Naive B cell (primary cell): Measurements from ENCODE around the gene PP2D1. TPM values are rescaled to one million over a fixed set of nuclear protein-coding genes. Genes with fewer than 3 reads are reported as not detected.
"Not testable (repeated sequence)": the region's sequence is repeated elsewhere in the genome, so short reads cannot be mapped to it uniquely, and the experiment has no call there.

ENCODE experiments used
- ATAC-seq, 2 donors: fragments of 150-1000 bp; cut with Tn5 transposase; 2 replicates each; pipeline ENCODE4 v1.10.0; 2021; ENCODE audit warnings: low read depth in 2 of 2, mild to moderate bottlenecking in 2 of 2, moderate library complexity in 2 of 2
- DNase-seq: peaks from one replicate; pipeline ENCODE4 v3.0.0; 2022
- H3K27ac Mint-ChIP-seq, 6 donors: one replicate each; pipeline ENCODE4 v1.8.0; 2020 to 2022; ENCODE audit warnings: mild to moderate bottlenecking in 6 of 6, mixed read lengths in 6 of 6, moderate library complexity in 5 of 6, inconsistent platforms in 2 of 6
- H3K27me3 Mint-ChIP-seq, 3 donors: one replicate each; pipeline ENCODE4 v1.8.0; 2021 to 2022; ENCODE audit warnings: mixed read lengths in 3 of 3, mild to moderate bottlenecking in 1 of 3
- H3K36me3 Mint-ChIP-seq, 2 donors: one replicate each; pipeline ENCODE4 v1.8.0; 2020 to 2022; ENCODE audit warnings: mixed read lengths in 2 of 2, inconsistent platforms in 1 of 2, mild to moderate bottlenecking in 1 of 2
- H3K4me1 Mint-ChIP-seq, 3 donors: one replicate each; pipeline ENCODE4 v1.8.0; 2020 to 2022; ENCODE audit warnings: mixed read lengths in 3 of 3, inconsistent platforms in 1 of 3, mild to moderate bottlenecking in 1 of 3, moderate library complexity in 1 of 3
- H3K4me3 Mint-ChIP-seq, 8 donors: one replicate each; pipeline ENCODE4 v1.8.0; 2020 to 2022; ENCODE audit warnings: mild to moderate bottlenecking in 8 of 8, mixed read lengths in 8 of 8, moderate library complexity in 8 of 8, inconsistent platforms in 2 of 8
- H3K9me3 Mint-ChIP-seq, 7 donors: one replicate each; pipeline ENCODE4 v1.8.0; 2020 to 2022; ENCODE audit warnings: mixed read lengths in 7 of 7, mild to moderate bottlenecking in 5 of 7, inconsistent platforms in 2 of 7, moderate library complexity in 1 of 7
- polyA plus RNA-seq, 6 donors: library from polyadenylated mRNA; unstranded; fragments of 300-500 nt; fragmentation: Illumina TruSeq; gene quantifications; one replicate each; pipeline ENCODE4 v1.2.3, GENCODE V29; 2021; ENCODE audit warnings: low read depth in 6 of 6

Gene PP2D1
- polyA plus RNA-seq, 6 donors from 2014 or later, result 0.71 to 1.1 (median 1.0) TPM; not detected in 1

DNA sequence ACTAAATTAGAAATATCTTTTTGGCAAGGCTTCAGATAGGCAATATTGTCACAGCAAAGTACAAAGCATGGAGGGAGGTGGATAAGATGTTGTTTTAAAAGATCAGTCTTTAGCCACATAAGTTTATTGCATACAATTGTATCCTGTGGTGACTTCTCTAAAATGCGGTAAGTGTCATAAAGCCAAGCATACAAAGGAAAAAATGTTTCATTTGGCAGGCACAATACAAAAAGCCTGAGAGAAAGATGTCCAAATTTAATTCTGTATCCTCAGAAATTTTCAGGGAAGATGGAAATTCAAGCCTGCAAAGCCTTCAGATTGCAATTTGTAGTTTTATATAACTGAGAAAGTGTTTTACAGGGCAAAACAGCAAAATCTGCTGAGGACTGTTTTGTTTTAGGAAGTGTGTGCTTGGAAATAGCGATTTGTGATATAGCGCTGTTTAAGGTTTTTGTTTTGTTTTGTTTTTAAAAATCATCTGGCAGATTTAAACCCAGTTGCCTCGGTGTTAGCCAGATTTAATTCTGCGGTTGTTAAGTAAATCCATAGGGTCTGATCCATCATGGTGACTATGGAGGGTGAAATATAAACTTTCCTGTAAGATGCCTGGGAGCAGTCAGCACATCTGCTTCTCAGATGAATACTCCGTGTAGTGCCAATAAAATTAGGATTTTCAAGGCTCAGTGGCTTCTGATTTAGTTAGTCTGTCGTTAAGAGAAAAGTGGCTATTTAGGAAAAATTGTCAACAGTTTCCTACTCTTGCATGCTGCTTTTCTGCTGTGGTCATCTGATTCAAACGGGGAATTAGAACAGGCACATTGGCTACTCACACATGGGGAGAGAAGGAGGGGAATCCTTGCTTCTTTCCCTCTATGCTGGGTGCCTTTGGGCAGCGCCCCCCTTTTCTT, 36.2 kb upstream of the PP2D1 start:
- H3K4me3 Mint-ChIP-seq, result peak overlapping the region; percentile 65 to 91 (median 81)
- H3K9me3 Mint-ChIP-seq, result no peaks in the 10 kb centered on the region
- DNase-seq (no peak), ATAC-seq (no peak)
- peaks cover 53 to 83% (median 67%) of the 10 kb centered on the region in 3 donors for H3K4me1 Mint-ChIP-seq
- H3K27ac Mint-ChIP-seq, result peak overlapping the region; percentile 84 to 97 (median 94)
- H3K36me3 Mint-ChIP-seq, result no peaks in the 10 kb centered on the region
- no peaks in the 10 kb centered on the region for H3K27me3 Mint-ChIP-seq

DNA sequence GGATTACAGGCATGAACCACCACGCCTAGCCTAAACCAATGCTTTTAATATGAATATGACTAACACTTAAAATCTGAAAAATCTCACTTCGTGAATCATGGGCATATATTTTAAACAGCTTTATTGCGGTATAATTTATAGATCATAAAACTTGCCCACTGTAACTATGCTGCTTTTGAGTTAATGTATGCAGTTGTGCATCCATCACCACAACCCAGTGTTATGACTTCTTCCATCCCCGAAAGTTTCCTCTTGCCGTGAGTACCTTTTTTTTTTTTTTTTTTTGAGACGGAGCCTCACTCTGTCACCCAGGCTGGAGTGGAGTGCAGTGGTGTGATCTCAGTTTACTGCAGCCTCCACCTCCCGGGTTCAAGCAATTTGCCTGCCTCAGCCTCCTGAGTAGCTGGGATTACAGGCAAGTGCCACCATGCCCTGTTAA, 35.3 kb upstream of the PP2D1 start:
- DNase-seq, result no peak

DNA sequence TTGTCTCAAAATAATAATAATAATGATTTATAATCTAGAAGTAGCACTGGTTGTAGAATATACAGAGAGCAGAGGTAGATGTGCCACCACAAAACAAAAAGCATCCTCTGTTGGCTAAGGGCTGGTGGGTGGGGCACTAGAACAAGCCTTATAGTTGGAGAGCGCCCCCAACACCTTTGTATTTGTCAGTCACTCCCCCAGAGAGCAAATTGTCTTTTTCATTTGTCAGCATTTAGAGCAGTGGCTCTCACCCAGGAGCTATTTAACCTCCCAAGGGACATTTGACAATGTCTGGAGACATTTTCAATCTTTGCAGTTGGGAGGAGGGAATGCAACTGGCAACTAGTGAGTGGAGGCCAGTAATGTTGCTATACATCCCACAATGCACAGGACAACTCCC, 34.5 kb upstream of the PP2D1 start:
- peak overlapping the region in 3 of 6 donors; percentile 26 to 82 (median 33) for H3K27ac Mint-ChIP-seq
- H3K36me3 Mint-ChIP-seq, result no peaks in the 10 kb centered on the region
- peaks cover 62 to 89% (median 67%) of the 10 kb centered on the region in 3 donors for H3K4me1 Mint-ChIP-seq
- no peak for DNase-seq
- no peaks in the 10 kb centered on the region for H3K9me3 Mint-ChIP-seq
- ATAC-seq, result no peak
- H3K4me3 Mint-ChIP-seq, result peak overlapping the region in 1 of 8 donors; percentile 30
- no peaks in the 10 kb centered on the region for H3K27me3 Mint-ChIP-seq

More for the DNA sequence above, 35.3 kb upstream of the PP2D1 start:
- H3K4me3 Mint-ChIP-seq, result peak overlapping the region in 3 of 8 donors; percentile 24 to 51 (median 47)
- no peaks in the 10 kb centered on the region for H3K9me3 Mint-ChIP-seq
- peak overlapping the region in 4 of 6 donors; percentile 59 to 95 (median 78) for H3K27ac Mint-ChIP-seq
- no peaks in the 10 kb centered on the region for H3K27me3 Mint-ChIP-seq
- H3K36me3 Mint-ChIP-seq, result no peaks in the 10 kb centered on the region
- ATAC-seq, result no peak
- H3K4me1 Mint-ChIP-seq, result peaks cover 61 to 88% (median 66%) of the 10 kb centered on the region in 3 donors

DNA sequence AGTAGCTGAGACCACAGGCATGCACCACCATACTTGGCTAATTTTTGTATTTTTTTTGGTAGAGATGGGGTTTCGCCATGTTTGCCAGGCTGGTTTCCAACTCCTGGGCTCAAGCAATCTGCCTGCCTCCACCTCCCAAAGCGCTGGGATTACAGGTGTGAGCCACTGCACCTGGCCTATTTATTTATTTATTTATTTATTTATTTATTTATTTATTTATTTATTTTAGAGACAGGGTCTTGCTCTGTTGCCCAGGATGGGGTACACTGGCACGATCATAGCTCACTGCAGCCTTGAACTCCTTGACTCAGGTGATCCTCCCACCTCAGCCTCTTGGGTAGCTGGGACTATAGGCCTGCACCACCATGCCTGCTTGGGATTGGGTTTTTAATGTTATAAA, 33.1 kb upstream of the PP2D1 start:
- not testable (repeated sequence) for H3K27me3 Mint-ChIP-seq, H3K9me3 Mint-ChIP-seq, DNase-seq, H3K36me3 Mint-ChIP-seq, ATAC-seq
- Mint-ChIP-seq H3K4me3 (peak overlapping the region in 2 of 8 donors; percentile 25 to 55), H3K4me1 (peaks cover 54 to 83% (median 66%) of the 10 kb centered on the region in 3 donors), H3K27ac (peak overlapping the region in 1 of 6 donors; percentile 15)

DNA sequence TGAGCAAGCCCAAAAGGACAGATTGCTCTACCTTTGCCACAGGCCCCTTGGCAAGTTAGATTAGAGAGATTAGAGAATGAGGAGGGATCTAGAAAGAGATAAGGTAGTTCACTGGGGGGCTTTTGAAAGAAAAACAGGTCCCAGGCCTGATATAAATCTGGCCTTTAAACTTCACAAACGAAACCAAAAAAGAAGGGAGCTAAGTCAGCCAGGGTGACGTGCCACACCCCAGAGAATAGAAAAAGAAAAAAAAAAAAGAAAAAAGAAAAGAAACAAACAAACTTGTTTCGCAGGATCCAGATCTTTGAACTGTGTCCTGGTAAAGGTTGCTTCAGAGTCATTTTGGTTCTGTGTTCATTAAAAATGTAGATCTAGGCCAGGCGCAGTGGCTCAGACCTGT, 31.8 kb upstream of the PP2D1 start:
- ATAC-seq, result no peak
- Mint-ChIP-seq H3K4me3 (peak overlapping the region; percentile 79 to 100 (median 90)), H3K27me3 (no peaks in the 10 kb centered on the region), H3K9me3 (no peaks in the 10 kb centered on the region), H3K36me3 (no peaks in the 10 kb centered on the region), H3K4me1 (peaks cover 46 to 73% (median 58%) of the 10 kb centered on the region in 3 donors), H3K27ac (peak overlapping the region; percentile 43 to 97 (median 96))
- peak; percentile 33 for DNase-seq

DNA sequence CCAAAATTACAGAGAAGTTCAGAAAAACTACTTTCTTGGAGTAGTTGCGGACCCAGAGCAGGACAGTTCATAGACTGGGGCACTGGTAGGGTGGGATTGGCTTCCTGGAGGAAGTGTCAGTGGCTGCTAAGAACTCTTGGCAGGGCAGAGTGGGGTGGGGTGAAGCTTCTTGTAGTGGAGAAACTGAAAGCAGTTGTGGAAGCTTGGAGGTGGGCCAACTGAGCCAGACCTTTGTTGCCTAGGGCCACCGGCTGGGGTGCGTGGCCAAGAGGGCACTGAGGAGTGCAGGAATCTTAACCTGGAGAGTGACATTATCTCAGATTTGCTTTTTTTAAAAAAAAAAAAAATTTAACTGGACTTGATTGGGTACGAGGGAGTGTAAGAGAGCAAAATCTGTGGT, 31.3 kb upstream of the PP2D1 start:
- Mint-ChIP-seq H3K4me3 (peak overlapping the region; percentile 79 to 100 (median 90)), H3K9me3 (no peaks in the 10 kb centered on the region), H3K27ac (peak overlapping the region; percentile 43 to 97 (median 96)), H3K4me1 (peaks cover 46 to 73% (median 58%) of the 10 kb centered on the region in 3 donors), H3K36me3 (no peaks in the 10 kb centered on the region), H3K27me3 (no peaks in the 10 kb centered on the region)
- ATAC-seq (peak; percentile 8 to 14), DNase-seq (peak; percentile 53)

DNA sequence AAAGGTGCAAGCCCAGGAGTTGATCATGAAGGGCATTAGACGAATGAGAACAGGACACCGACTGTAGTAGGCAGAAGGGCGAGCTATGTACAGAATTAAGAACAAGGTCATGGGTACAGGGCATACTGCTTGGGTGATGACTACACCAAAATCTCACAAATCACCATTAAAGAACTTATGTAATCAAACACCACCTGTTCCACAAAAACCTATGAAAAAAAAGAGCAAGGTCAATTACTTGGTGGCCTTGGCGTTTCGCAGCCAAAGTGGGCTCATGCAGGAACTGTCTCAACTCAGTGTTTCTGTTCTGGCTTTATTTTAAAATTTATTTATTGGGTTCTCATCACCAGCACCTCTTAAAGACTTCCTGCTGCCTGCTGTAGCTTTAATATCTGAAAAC, 30.3 kb upstream of the PP2D1 start:
- H3K9me3 Mint-ChIP-seq, result no peaks in the 10 kb centered on the region

DNA sequence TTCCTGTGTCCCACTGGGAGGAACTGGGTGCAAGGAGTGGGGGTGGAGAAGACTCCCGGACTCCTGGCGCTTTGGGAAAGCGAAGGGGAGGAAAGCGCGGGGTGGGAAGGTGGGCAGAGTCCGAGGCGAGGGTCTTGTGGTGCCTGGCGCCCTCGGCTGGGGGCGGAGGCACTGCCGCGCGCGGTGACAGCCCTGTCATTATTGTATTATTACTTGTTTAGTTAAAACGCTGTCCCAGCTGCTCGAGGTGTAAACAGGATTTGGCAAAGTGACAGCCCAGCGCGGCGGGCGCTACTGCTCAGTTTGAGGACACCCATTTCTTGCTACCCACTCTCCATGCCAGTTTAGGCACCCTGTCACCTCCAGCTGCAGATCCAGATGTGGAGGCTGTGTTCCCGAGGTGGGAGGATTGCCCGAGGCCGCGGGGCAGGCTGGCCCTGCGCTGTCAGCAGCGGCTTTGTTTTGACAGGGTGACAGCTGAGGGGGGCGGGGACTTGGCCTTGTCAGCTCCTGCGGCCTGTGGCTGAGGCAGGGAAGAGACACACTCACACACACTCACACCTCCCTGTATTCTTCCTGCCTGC, 29.2 kb upstream of the PP2D1 start:
- H3K4me1 Mint-ChIP-seq, result peaks cover 40 to 60% (median 51%) of the 10 kb centered on the region in 3 donors
- DNase-seq, result peak; percentile 68
- H3K27ac Mint-ChIP-seq, result peak overlapping the region; percentile 92 to 98 (median 96)
- H3K36me3 Mint-ChIP-seq, result no peaks in the 10 kb centered on the region
- no peaks in the 10 kb centered on the region for H3K27me3 Mint-ChIP-seq
- ATAC-seq, result peak; percentile 24 to 26
- H3K9me3 Mint-ChIP-seq, result no peaks in the 10 kb centered on the region
- peak overlapping the region; percentile 97 to 100 (median 98) for H3K4me3 Mint-ChIP-seq

More for the DNA sequence above, 30.3 kb upstream of the PP2D1 start:
- DNase-seq (no peak), ATAC-seq (no peak)
- H3K27me3 Mint-ChIP-seq, result no peaks in the 10 kb centered on the region
- H3K4me3 Mint-ChIP-seq, result peak overlapping the region in 7 of 8 donors; percentile 97 to 100 (median 98)
- H3K4me1 Mint-ChIP-seq, result peaks cover 42 to 70% (median 53%) of the 10 kb centered on the region in 3 donors
- H3K27ac Mint-ChIP-seq, result peak overlapping the region in 5 of 6 donors; percentile 44 to 98 (median 93)
- no peaks in the 10 kb centered on the region for H3K36me3 Mint-ChIP-seq

DNA sequence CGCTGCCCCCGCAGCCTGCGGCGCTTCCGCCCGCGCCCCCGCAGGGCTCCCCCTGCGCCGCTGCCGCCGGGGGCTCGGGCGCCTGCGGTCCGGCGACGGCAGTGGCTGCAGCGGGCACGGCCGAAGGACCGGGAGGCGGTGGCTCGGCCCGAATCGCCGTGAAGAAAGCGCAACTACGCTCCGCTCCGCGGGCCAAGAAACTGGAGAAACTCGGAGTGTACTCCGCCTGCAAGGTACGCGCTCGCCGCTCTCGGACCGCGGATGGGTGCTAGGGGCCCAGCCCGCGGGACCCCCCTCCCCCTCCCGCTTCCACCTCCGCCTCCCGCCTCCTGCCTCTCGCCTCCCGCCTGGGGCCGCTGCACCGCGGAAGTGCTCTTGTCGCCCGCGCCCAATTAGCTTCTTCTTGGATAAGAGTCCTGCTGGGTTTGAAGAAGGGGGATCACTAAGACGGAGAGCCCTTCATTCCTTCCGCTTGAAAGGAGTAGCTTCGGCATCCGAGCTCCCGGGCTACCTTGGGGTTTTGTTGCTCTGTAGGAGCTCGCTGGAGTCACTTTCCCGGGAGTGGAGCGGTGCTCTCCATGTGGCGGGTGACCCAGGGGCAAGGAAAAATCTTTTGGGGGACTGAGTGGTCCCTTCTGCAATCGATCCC, 28.6 kb upstream of the PP2D1 start:
- Mint-ChIP-seq H3K27me3 (no peaks in the 10 kb centered on the region), H3K4me3 (peak overlapping the region; percentile 97 to 100 (median 98)), H3K9me3 (no peaks in the 10 kb centered on the region), H3K27ac (peak overlapping the region; percentile 92 to 98 (median 96)), H3K4me1 (peaks cover 40 to 53% (median 51%) of the 10 kb centered on the region in 3 donors), H3K36me3 (no peaks in the 10 kb centered on the region)
- DNase-seq (peak; percentile 63), ATAC-seq (peak; percentile 24 to 27)

DNA sequence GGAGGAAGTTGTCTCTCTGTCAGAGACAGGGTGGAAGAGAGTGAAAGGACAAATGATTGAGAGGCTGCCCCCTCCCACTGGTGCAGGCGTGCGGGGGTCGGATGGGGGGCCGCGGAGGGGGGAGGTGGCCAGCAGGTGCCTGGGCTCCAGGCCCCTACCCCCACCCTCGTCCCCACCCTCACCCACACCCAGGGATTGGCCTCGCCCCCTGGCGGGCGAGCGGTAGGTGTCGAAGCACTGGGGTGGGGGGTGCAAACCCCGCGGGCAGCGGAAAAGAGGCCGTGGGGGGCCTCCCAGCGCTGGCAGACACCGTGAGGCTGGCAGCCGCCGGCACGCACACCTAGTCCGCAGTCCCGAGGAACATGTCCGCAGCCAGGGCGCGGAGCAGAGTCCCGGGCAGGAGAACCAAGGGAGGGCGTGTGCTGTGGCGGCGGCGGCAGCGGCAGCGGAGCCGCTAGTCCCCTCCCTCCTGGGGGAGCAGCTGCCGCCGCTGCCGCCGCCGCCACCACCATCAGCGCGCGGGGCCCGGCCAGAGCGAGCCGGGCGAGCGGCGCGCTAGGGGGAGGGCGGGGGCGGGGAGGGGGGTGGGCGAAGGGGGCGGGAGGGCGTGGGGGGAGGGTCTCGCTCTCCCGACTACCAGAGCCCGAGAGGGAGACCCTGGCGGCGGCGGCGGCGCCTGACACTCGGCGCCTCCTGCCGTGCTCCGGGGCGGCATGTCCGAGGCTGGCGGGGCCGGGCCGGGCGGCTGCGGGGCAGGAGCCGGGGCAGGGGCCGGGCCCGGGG, 27.9 kb upstream of the PP2D1 start, which contains the start of gene KAT2B:
Gene KAT2B (plus strand): TSS at position 682 of the 783 bp plus-strand sequence. CDS start 32 bp downstream, at position 714.
- Mint-ChIP-seq H3K4me1 (peaks cover 40 to 53% (median 51%) of the 10 kb centered on the region in 3 donors), H3K4me3 (peak within 1 kb of the TSS; percentile 97 to 100 (median 98)), H3K9me3 (no peaks in the 10 kb centered on the region), H3K27ac (peak within 1 kb of the TSS; percentile 94 to 98 (median 98)), H3K27me3 (no peaks in the 10 kb centered on the region), H3K36me3 (no peaks in the 10 kb centered on the region)
- ATAC-seq, result peak; percentile 71 to 73
- peak; percentile 87 for DNase-seq

DNA sequence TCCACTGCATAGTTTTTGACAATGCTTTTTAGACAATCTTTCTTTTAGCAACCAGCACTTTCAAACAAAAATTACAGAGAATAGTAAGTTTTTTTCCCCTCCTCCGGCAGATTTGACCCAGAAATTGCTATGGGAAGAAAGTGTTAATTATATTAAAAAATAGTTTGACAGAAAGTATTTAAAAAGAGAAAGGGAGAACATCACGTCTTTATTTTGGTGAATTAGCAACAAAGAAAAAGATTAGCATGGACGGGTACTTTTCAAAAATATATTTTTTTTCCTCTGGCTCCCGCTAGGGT, 27.4 kb upstream of the PP2D1 start:
- Mint-ChIP-seq H3K27ac (peak overlapping the region; percentile 55 to 98 (median 94)), H3K36me3 (no peaks in the 10 kb centered on the region), H3K4me1 (peaks cover 36 to 49% (median 48%) of the 10 kb centered on the region in 3 donors), H3K4me3 (peak overlapping the region; percentile 82 to 96 (median 91)), H3K9me3 (no peaks in the 10 kb centered on the region), H3K27me3 (no peaks in the 10 kb centered on the region)
- ATAC-seq (no peak), DNase-seq (no peak)

DNA sequence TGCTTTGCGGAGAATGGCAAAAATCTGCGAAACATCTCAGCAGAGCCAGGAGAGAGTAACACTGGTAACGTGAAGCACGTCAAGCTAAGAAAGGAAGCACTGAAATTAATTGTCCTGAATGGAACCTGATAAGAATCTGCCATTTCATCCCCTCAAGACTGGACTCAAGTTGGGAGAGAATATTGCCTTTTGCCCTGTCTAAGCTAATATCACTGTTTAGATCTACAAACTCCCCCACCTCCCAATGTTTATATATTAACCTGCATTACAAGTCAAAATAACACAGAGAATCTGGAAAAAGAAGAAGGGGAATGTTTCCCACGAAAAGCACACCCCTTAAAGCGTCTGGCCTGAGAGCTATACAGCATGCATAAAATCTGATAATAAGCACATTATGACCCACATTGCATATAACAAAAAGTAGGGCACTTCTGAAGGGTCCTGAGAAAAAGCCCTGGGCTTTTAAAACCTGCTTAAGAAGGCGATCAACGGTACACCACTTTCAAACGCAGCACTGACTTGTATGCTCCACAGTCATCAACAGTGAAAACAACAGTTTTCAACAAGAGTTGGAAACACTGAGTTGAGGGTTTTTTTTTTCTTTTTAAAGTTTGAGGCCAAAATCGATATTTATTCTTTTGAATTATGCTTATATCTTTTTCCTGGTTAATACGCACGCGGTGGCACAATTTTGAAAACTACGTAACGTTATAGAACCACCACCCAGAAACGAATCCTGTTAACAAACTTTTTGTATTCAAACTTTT, 26.8 kb upstream of the PP2D1 start:
- Mint-ChIP-seq H3K27ac (peak overlapping the region; percentile 55 to 98 (median 94)), H3K9me3 (no peaks in the 10 kb centered on the region), H3K36me3 (no peaks in the 10 kb centered on the region), H3K4me1 (peaks cover 34 to 44% (median 43%) of the 10 kb centered on the region in 3 donors), H3K27me3 (no peaks in the 10 kb centered on the region), H3K4me3 (peak overlapping the region; percentile 82 to 96 (median 91))
- ATAC-seq, result no peak
- no peak for DNase-seq
